Measurements from ENCODE around the gene TMEM186.
"Not testable (repeated sequence)": the region's sequence is repeated elsewhere in the genome, so short reads cannot be mapped to it uniquely, and the experiment has no call there.

The TMEM186 gene

GRCh38 chr16:8797364-8798173 lies at the start of gene TMEM186, which contains the start of gene PMM2:
Gene TMEM186, minus strand, starts transcription at chr16:8797639. Its CDS starts 25 bp downstream, at chr16:8797614.
Gene PMM2, plus strand, starts transcription at chr16:8797839. Its CDS starts 44 bp downstream, at chr16:8797883.
- peak; percentile 95 for DNase-seq

GRCh38 chr16:8847145-8847544 lies 49.7 kb upstream of the TMEM186 start:
- DNase-seq, result no peak

- no peak for DNase-seq
Measured at GRCh38 chr16:8846401-8846932, 49.0 kb upstream of the TMEM186 start.

GRCh38 chr16:8845699-8846298 lies 48.4 kb upstream of the TMEM186 start:
- no peak for DNase-seq

GRCh38 chr16:8843296-8843695 lies 45.9 kb upstream of the TMEM186 start:
- DNase-seq, result not testable (repeated sequence)

- not testable (repeated sequence) for DNase-seq
Measured at GRCh38 chr16:8842016-8842415, 44.6 kb upstream of the TMEM186 start.

GRCh38 chr16:8837594-8837993 lies 40.2 kb upstream of the TMEM186 start:
- DNase-seq, result not testable (repeated sequence)

- DNase-seq, result not testable (repeated sequence)
Measured at GRCh38 chr16:8836797-8837196, 39.4 kb upstream of the TMEM186 start.

- DNase-seq, result no peak
Measured at GRCh38 chr16:8832717-8833105, 35.3 kb upstream of the TMEM186 start.

- no peak for DNase-seq
Measured at GRCh38 chr16:8831871-8832716, 34.7 kb upstream of the TMEM186 start.

GRCh38 chr16:8831450-8831849 lies 34.0 kb upstream of the TMEM186 start:
- no peak for DNase-seq

GRCh38 chr16:8828541-8829165 lies 31.2 kb upstream of the TMEM186 start:
- DNase-seq, result no peak

- no peak for DNase-seq
Measured at GRCh38 chr16:8826278-8826879, 28.9 kb upstream of the TMEM186 start.

- no peak for DNase-seq
Measured at GRCh38 chr16:8822403-8822802, 25.0 kb upstream of the TMEM186 start.

- no peak for DNase-seq
Measured at GRCh38 chr16:8819411-8820034, 22.1 kb upstream of the TMEM186 start.

GRCh38 chr16:8818504-8819270 lies 21.2 kb upstream of the TMEM186 start:
- DNase-seq, result no peak

GRCh38 chr16:8816967-8817655 lies 19.7 kb upstream of the TMEM186 start:
- DNase-seq, result no peak

- no peak for DNase-seq
Measured at GRCh38 chr16:8814095-8814806, 16.8 kb upstream of the TMEM186 start.

- no peak for DNase-seq
Measured at GRCh38 chr16:8812162-8812843, 14.9 kb upstream of the TMEM186 start.

Measured in CD4-positive, alpha-beta T cell treated with Interleukin-17A for 4 hours (primary cell).